ENCODE measurements around the gene TTC19.

TTC19 gene

GRCh38 chr17:15999141-15999973 is at the start of gene TTC19, which contains the start of gene ZSWIM7 (continued):
- TF ChIP-seq, protein P1, sequence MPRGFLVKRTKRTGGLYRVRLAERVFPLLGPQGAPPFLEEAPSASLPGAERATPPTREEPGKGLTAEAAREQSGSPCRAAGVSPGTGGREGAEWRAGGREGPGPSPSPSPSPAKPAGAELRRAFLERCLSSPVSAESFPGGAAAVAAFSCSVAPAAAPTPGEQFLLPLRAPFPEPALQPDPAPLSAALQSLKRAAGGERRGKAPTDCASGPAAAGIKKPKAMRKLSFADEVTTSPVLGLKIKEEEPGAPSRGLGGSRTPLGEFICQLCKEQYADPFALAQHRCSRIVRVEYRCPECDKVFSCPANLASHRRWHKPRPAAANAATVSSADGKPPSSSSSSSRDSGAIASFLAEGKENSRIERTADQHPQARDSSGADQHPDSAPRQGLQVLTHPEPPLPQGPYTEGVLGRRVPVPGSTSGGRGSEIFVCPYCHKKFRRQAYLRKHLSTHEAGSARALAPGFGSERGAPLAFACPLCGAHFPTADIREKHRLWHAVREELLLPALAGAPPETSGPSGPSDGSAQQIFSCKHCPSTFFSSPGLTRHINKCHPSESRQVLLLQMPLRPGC (tag by site-specific recombination; IDR thresholded peaks at IDR 0.05) = peak; percentile 88
- TF ChIP-seq ZNF561 (tag by site-specific recombination; IDR thresholded peaks at IDR 0.05; ENCODE audit: borderline replicate concordance) (0 out of 2 replicates have a peak, but pooled peaks have one; percentile 13), ZNF654 (tag by site-specific recombination; IDR thresholded peaks at IDR 0.05; ENCODE audit: low read depth) (no peak), KLF10 (tag by site-specific recombination; IDR thresholded peaks at IDR 0.05) (peak; percentile 87), ZNF221 (tag by site-specific recombination; IDR thresholded peaks at IDR 0.05; ENCODE audit: borderline replicate concordance) (no peak), ZNF184 (tag by site-specific recombination; IDR thresholded peaks at IDR 0.05) (no peak), ZNF335 (tag by site-specific recombination; conservative IDR thresholded peaks at IDR 0.05) (peak; percentile 94), REPIN1 (tag by site-specific recombination; IDR thresholded peaks at IDR 0.05; ENCODE audit: low read depth) (no peak), ZNF311 (tag by site-specific recombination; IDR thresholded peaks at IDR 0.05; ENCODE audit: borderline replicate concordance) (no peak), HOXC10 (CRISPR knock-in tag; IDR thresholded peaks at IDR 0.05) (no peak), ZNF555 (tag by site-specific recombination; conservative IDR thresholded peaks at IDR 0.05) (no peak), ZNF747 (tag by site-specific recombination; IDR thresholded peaks at IDR 0.05) (no peak), KLF8 (tag by site-specific recombination; IDR thresholded peaks at IDR 0.05) (peak; percentile 98), ZNF433 (tag by site-specific recombination; IDR thresholded peaks at IDR 0.05; ENCODE audit: low read depth) (no peak), HOXD13 (CRISPR knock-in tag; IDR thresholded peaks at IDR 0.05; ENCODE audit: borderline replicate concordance) (no peak), ZNF362 (tag by site-specific recombination; IDR thresholded peaks at IDR 0.05) (peak; percentile 67), MYNN (tag by site-specific recombination; IDR thresholded peaks at IDR 0.05; ENCODE audit: borderline replicate concordance) (no peak), KLF9 (tag by site-specific recombination; IDR thresholded peaks at IDR 0.05; ENCODE audit: low read depth) (peak; percentile 97), ZNF664 (tag by site-specific recombination; IDR thresholded peaks at IDR 0.05) (0 out of 2 replicates have a peak, but pooled peaks have one; percentile 1), ZNF2 (tag by site-specific recombination; IDR thresholded peaks at IDR 0.05) (peak; percentile 95), ZNF37A (tag by site-specific recombination; IDR thresholded peaks at IDR 0.05) (no peak), WT1 (tag by site-specific recombination; IDR thresholded peaks at IDR 0.05) (peak; percentile 72), ZNF510 (tag by site-specific recombination; IDR thresholded peaks at IDR 0.05; ENCODE audit: insufficient replicate concordance) (no peak), YY1 (tag by site-specific recombination; IDR thresholded peaks at IDR 0.05) (peak; percentile 95), GFI1B (tag by site-specific recombination; IDR thresholded peaks at IDR 0.05) (no peak), ZNF24 (tag by site-specific recombination; IDR thresholded peaks at IDR 0.05) (0 out of 2 replicates have a peak, but pooled peaks have one; percentile 48), ZNF513 (tag by site-specific recombination; IDR thresholded peaks at IDR 0.05) (no peak), ZNF426 (tag by site-specific recombination; IDR thresholded peaks at IDR 0.05) (no peak)
- TF ChIP-seq, protein P2, sequence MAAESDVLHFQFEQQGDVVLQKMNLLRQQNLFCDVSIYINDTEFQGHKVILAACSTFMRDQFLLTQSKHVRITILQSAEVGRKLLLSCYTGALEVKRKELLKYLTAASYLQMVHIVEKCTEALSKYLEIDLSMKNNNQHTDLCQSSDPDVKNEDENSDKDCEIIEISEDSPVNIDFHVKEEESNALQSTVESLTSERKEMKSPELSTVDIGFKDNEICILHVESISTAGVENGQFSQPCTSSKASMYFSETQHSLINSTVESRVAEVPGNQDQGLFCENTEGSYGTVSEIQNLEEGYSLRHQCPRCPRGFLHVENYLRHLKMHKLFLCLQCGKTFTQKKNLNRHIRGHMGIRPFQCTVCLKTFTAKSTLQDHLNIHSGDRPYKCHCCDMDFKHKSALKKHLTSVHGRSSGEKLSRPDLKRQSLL (tag by site-specific recombination; IDR thresholded peaks at IDR 0.05) = peak; percentile 70
- TF ChIP-seq, protein P3, sequence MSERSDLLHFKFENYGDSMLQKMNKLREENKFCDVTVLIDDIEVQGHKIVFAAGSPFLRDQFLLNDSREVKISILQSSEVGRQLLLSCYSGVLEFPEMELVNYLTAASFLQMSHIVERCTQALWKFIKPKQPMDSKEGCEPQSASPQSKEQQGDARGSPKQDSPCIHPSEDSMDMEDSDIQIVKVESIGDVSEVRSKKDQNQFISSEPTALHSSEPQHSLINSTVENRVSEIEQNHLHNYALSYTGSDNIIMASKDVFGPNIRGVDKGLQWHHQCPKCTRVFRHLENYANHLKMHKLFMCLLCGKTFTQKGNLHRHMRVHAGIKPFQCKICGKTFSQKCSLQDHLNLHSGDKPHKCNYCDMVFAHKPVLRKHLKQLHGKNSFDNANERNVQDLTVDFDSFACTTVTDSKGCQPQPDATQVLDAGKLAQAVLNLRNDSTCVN (tag by site-specific recombination; optimal IDR thresholded peaks at IDR 0.05) = peak; percentile 100
- TF ChIP-seq, protein P4, sequence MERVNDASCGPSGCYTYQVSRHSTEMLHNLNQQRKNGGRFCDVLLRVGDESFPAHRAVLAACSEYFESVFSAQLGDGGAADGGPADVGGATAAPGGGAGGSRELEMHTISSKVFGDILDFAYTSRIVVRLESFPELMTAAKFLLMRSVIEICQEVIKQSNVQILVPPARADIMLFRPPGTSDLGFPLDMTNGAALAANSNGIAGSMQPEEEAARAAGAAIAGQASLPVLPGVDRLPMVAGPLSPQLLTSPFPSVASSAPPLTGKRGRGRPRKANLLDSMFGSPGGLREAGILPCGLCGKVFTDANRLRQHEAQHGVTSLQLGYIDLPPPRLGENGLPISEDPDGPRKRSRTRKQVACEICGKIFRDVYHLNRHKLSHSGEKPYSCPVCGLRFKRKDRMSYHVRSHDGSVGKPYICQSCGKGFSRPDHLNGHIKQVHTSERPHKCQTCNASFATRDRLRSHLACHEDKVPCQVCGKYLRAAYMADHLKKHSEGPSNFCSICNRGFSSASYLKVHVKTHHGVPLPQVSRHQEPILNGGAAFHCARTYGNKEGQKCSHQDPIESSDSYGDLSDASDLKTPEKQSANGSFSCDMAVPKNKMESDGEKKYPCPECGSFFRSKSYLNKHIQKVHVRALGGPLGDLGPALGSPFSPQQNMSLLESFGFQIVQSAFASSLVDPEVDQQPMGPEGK (tag by site-specific recombination; IDR thresholded peaks at IDR 0.05) = peak; percentile 82
